ENCODE measurements around the gene KCTD16. TPM values are rescaled to one million over a fixed set of nuclear protein-coding genes. Genes with fewer than 3 reads are reported as not detected.

Gene KCTD16
- total and polyA plus RNA-seq, 4 donors = 0.13 to 3.3 (median 2.7) TPM; not detected in 1

DNA sequence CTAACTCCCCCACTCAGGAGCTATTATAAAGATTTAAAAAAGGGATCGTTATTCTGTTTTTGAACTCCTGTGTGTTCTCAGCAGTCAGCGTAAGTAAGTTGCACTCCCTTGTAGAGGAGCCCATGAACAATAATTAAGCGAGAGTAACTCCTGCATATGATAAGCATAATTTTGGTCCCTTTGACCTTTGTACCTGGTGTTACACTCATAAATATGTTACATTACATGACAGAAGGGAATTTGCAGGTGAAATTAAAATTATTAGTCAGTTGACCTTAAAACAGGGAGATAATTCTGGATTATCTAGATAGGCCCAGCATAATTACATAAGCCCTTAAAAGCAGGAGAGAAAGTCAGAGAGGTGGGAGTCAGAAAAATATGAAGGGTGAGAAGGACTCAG is 197.3 kb downstream of the KCTD16 start:
- Histone ChIP-seq H3K27ac (ENCODE audit: low read depth in 1 of 2, low read length in 2 of 2) (no peak overlapping the region), H3K9me3 (ENCODE audit: control insufficient read depth, low read length) (peaks cover 1% of the 10 kb centered on the region), H3K4me3 (ENCODE audit: low read length in 2 of 2) (no peak overlapping the region), H3K4me1 (ENCODE audit: control insufficient read depth in 1 of 2, insufficient read depth in 2 of 2, low read length in 2 of 2) (peaks cover 0 to 2% of the 10 kb centered on the region in 2 donors), H3K27me3 (ENCODE audit: control insufficient read depth in 1 of 2, insufficient read depth in 2 of 2, low read length in 1 of 2) (no peaks in the 10 kb centered on the region), H3K36me3 (ENCODE audit: control insufficient read depth in 1 of 2, insufficient read depth in 2 of 2, low read length in 1 of 2) (no peaks in the 10 kb centered on the region)
- DNase-seq (no peak), ATAC-seq (ENCODE audit: low FRiP score) (no peak)
- WGBS, 2 donors = 78 to 96% methylated on average over 3 of the region's 3 CpGs
- intact Hi-C loops (cut with DNase I) = no loop called here

DNA sequence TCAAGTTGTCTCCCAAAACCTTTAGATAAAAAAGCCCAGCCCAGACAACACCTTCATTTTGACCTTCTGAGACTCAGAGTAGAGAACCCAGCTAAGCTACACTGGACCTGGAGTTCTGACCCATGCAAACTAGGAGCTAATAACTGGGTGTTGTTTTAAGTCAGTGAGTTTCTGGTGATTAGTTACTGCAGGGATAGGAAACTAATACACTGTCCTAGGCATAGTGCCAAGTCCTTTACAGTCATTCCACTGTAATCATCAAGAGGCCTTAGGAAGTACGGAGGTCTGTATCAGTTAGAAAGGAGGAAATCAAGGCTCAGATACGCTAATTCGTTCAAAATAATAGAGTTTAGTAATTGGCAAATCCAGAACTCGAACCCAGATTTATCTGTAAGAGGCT is 197.9 kb downstream of the KCTD16 start:
- Histone ChIP-seq H3K4me3 (ENCODE audit: low read length in 2 of 2) (no peak overlapping the region), H3K36me3 (ENCODE audit: control insufficient read depth in 1 of 2, insufficient read depth in 2 of 2, low read length in 1 of 2) (no peaks in the 10 kb centered on the region), H3K27me3 (ENCODE audit: control insufficient read depth in 1 of 2, insufficient read depth in 2 of 2, low read length in 1 of 2) (no peaks in the 10 kb centered on the region), H3K9me3 (ENCODE audit: control insufficient read depth, low read length) (peaks cover 1% of the 10 kb centered on the region), H3K27ac (ENCODE audit: low read depth in 1 of 2, low read length in 2 of 2) (no peak overlapping the region), H3K4me1 (ENCODE audit: control insufficient read depth in 1 of 2, insufficient read depth in 2 of 2, low read length in 2 of 2) (peaks cover 0 to 2% of the 10 kb centered on the region in 2 donors)
- DNase-seq (no peak), ATAC-seq (ENCODE audit: low FRiP score) (no peak)
- WGBS, 2 donors = 87 to 91% methylated on average over 4 of the region's 4 CpGs
- intact Hi-C loops (cut with DNase I) = no loop called here

DNA sequence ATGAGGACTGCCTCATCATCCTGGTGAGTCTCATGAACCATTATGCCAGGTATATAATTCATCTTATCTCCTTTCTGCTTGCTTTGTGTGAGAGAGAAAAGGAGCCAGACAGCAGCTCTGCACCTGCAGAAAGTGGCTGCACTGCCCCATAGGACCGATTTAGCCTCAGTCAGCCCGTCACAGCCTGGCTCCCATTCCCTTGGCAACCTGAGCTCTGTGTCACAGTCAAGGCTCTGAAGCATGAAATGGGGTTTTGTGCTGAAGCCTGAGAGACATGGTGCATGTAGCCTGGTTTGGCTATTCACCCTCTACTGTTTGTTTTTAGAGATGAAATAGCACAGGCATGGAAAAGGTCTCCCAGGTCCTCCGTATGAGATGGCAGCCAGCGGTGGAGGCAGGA is 198.3 kb downstream of the KCTD16 start:
- DNase-seq (no peak), ATAC-seq (ENCODE audit: low FRiP score) (no peak)
- Histone ChIP-seq H3K27me3 (ENCODE audit: control insufficient read depth in 1 of 2, insufficient read depth in 2 of 2, low read length in 1 of 2) (no peaks in the 10 kb centered on the region), H3K4me3 (ENCODE audit: low read length in 2 of 2) (no peak overlapping the region), H3K4me1 (ENCODE audit: control insufficient read depth in 1 of 2, insufficient read depth in 2 of 2, low read length in 2 of 2) (peaks cover 0 to 2% of the 10 kb centered on the region in 2 donors), H3K36me3 (ENCODE audit: control insufficient read depth in 1 of 2, insufficient read depth in 2 of 2, low read length in 1 of 2) (no peaks in the 10 kb centered on the region), H3K27ac (ENCODE audit: low read depth in 1 of 2, low read length in 2 of 2) (no peak overlapping the region), H3K9me3 (ENCODE audit: control insufficient read depth, low read length) (peaks cover 1% of the 10 kb centered on the region)
- intact Hi-C loops (cut with DNase I) = no loop called here
- 53 to 57% methylated on average over 4 of the region's 4 CpGs for WGBS, 2 donors

DNA sequence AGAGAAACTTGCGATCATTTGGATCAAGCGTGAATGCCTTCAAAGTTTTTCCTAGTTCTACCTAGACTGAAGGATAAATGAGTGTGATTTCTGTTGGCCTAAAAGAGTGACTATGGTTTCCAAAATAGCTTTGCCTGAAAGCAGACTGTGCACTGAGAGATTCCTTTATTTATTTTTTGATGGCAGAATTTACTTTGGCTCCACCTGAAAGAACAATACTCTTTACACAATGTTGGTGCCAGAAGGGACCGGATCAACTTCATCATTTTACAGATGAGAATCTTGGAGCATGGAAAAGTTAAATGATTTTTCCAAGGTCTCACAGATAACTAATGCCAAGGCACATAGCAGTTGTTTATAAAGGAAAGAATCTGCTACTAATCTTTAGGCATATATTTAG is 199.6 kb downstream of the KCTD16 start:
- H3K9me3 ChIP-seq (ENCODE audit: control insufficient read depth, low read length) = peaks cover 1% of the 10 kb centered on the region
- ATAC-seq (ENCODE audit: low FRiP score) = no peak
- no peaks in the 10 kb centered on the region for H3K27me3 ChIP-seq (ENCODE audit: control insufficient read depth in 1 of 2, insufficient read depth in 2 of 2, low read length in 1 of 2)
- H3K27ac ChIP-seq (ENCODE audit: low read depth in 1 of 2, low read length in 2 of 2) = no peak overlapping the region
- H3K4me1 ChIP-seq (ENCODE audit: control insufficient read depth in 1 of 2, insufficient read depth in 2 of 2, low read length in 2 of 2) = peaks cover 0 to 2% of the 10 kb centered on the region in 2 donors
- intact Hi-C loops (cut with DNase I) = no loop called here
- H3K4me3 ChIP-seq (ENCODE audit: low read length in 2 of 2) = no peak overlapping the region
- no peaks in the 10 kb centered on the region for H3K36me3 ChIP-seq (ENCODE audit: control insufficient read depth in 1 of 2, insufficient read depth in 2 of 2, low read length in 1 of 2)
- WGBS, 2 donors = 7 to 14% methylated on average over 3 of the region's 3 CpGs
- no peak for DNase-seq

DNA sequence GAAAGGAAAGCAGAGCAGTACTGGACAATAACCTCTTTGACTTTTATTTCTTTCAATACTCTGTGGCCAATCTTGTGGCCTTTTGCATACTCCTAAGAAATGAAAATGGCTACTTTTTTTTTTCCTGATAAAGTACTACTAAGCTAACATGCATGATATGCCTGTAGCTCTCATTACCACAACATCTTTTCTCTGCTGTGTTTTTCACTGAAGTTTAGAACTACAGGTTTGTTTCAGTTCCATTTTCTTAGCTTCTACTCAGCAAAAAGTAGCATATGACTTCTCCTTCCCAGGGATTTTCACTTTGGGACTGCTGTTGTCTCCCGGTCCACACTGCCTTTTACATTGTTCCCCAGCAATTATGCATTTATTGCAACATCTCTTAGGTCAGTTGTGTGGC is 204.0 kb downstream of the KCTD16 start:
- no peaks in the 10 kb centered on the region for H3K9me3 ChIP-seq (ENCODE audit: control insufficient read depth, low read length)
- no peak for DNase-seq
- intact Hi-C loops (cut with DNase I) = no loop called here
- no peaks in the 10 kb centered on the region for H3K27me3 ChIP-seq (ENCODE audit: control insufficient read depth in 1 of 2, insufficient read depth in 2 of 2, low read length in 1 of 2)
- no peak for ATAC-seq (ENCODE audit: low FRiP score)
- no peaks in the 10 kb centered on the region for H3K4me1 ChIP-seq (ENCODE audit: control insufficient read depth in 1 of 2, insufficient read depth in 2 of 2, low read length in 2 of 2)
- WGBS, 2 donors = 92% methylated on average over 1 of the region's 1 CpG
- H3K36me3 ChIP-seq (ENCODE audit: control insufficient read depth in 1 of 2, insufficient read depth in 2 of 2, low read length in 1 of 2) = no peaks in the 10 kb centered on the region
- H3K27ac ChIP-seq (ENCODE audit: low read depth in 1 of 2, low read length in 2 of 2) = no peak overlapping the region
- H3K4me3 ChIP-seq (ENCODE audit: low read length in 2 of 2) = no peak overlapping the region

DNA sequence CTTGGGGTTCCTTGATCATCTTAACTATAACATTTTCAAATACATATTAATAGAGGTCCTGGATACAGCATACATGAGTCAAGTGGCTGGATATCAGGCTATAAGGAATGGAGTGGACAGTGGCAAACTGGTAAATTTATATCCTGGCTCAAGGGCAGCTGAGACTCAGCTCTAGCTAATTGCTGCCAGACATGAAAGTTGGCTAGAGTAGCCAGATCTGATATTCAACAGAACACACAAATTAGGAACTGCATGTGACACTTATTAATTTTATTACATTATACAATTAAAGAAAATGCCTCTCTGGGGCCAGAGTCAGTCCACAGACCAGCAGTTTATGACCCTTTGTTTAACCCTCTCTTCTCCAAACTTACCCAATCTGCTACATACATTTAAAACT is 206.5 kb downstream of the KCTD16 start:
- Histone ChIP-seq H3K4me1 (ENCODE audit: control insufficient read depth in 1 of 2, insufficient read depth in 2 of 2, low read length in 2 of 2) (no peaks in the 10 kb centered on the region), H3K36me3 (ENCODE audit: control insufficient read depth in 1 of 2, insufficient read depth in 2 of 2, low read length in 1 of 2) (no peaks in the 10 kb centered on the region)
- no peak for ATAC-seq (ENCODE audit: low FRiP score)

DNA sequence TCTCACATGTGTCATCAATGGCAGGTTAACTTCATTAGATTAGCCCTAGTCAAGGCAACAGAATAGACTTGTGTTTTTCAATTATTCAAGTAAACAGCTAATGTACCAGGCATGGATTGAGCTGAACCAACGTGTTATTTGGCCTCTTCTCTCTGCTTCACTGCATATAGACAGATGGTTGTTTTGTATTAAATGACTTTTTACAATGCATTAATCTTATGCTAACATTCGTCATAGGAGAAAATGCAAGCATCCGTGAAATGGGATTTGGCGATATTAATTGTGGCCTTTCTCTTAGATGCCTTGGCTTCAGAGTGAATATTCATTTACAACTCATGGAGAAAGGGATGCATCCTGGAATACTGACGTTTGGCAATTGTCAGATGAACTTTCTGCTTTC is 208.0 kb downstream of the KCTD16 start:
- ATAC-seq (ENCODE audit: low FRiP score) (no peak), DNase-seq (no peak)
- no peak overlapping the region for H3K27ac ChIP-seq (ENCODE audit: low read depth in 1 of 2, low read length in 2 of 2)
- no peaks in the 10 kb centered on the region for H3K36me3 ChIP-seq (ENCODE audit: control insufficient read depth in 1 of 2, insufficient read depth in 2 of 2, low read length in 1 of 2)
- no peaks in the 10 kb centered on the region for H3K9me3 ChIP-seq (ENCODE audit: control insufficient read depth, low read length)
- no peak overlapping the region for H3K4me3 ChIP-seq (ENCODE audit: low read length in 2 of 2)
- WGBS, 2 donors = 83 to 90% methylated on average over 5 of the region's 5 CpGs
- intact Hi-C loops (cut with DNase I) = no loop called here
- H3K27me3 ChIP-seq (ENCODE audit: control insufficient read depth in 1 of 2, insufficient read depth in 2 of 2, low read length in 1 of 2) = no peaks in the 10 kb centered on the region
- H3K4me1 ChIP-seq (ENCODE audit: control insufficient read depth in 1 of 2, insufficient read depth in 2 of 2, low read length in 2 of 2) = no peaks in the 10 kb centered on the region

More for the DNA sequence above, 206.5 kb downstream of the KCTD16 start:
- Histone ChIP-seq H3K27ac (ENCODE audit: low read depth in 1 of 2, low read length in 2 of 2) (no peak overlapping the region), H3K9me3 (ENCODE audit: control insufficient read depth, low read length) (no peaks in the 10 kb centered on the region), H3K27me3 (ENCODE audit: control insufficient read depth in 1 of 2, insufficient read depth in 2 of 2, low read length in 1 of 2) (no peaks in the 10 kb centered on the region), H3K4me3 (ENCODE audit: low read length in 2 of 2) (no peak overlapping the region)
- intact Hi-C loops (cut with DNase I) = no loop called here
- DNase-seq = no peak

DNA sequence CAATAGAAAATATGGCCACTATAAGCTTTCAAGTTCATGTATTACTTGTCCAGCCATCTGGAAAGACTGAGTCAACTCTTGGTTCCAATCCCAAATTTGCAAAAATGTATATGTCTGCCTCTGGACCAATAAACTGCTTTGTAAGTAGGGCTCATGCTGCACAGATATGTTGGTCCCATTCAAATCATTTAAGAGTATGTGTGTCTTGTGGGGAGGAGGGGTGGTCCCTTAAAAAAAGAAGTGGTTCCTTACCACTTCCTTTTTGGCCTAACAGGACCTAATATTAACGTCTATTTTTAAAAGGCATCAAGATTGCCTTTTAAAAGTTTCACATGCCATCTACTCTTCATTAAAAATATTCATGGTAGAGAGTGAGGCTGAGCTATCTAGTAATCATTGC is 214.9 kb downstream of the KCTD16 start:
- DNase-seq (no peak), ATAC-seq (ENCODE audit: low FRiP score) (no peak)
- H3K4me1 ChIP-seq (ENCODE audit: control insufficient read depth in 1 of 2, insufficient read depth in 2 of 2, low read length in 2 of 2) = no peaks in the 10 kb centered on the region
- 41 to 42% methylated on average over 1 of the region's 1 CpG for WGBS, 2 donors
- no peaks in the 10 kb centered on the region for H3K27me3 ChIP-seq (ENCODE audit: control insufficient read depth in 1 of 2, insufficient read depth in 2 of 2, low read length in 1 of 2)
- no peaks in the 10 kb centered on the region for H3K9me3 ChIP-seq (ENCODE audit: control insufficient read depth, low read length)
- intact Hi-C loops (cut with DNase I) = no loop called here
- no peaks in the 10 kb centered on the region for H3K36me3 ChIP-seq (ENCODE audit: control insufficient read depth in 1 of 2, insufficient read depth in 2 of 2, low read length in 1 of 2)
- H3K27ac ChIP-seq (ENCODE audit: low read depth in 1 of 2, low read length in 2 of 2) = no peak overlapping the region
- H3K4me3 ChIP-seq (ENCODE audit: low read length in 2 of 2) = no peak overlapping the region

DNA sequence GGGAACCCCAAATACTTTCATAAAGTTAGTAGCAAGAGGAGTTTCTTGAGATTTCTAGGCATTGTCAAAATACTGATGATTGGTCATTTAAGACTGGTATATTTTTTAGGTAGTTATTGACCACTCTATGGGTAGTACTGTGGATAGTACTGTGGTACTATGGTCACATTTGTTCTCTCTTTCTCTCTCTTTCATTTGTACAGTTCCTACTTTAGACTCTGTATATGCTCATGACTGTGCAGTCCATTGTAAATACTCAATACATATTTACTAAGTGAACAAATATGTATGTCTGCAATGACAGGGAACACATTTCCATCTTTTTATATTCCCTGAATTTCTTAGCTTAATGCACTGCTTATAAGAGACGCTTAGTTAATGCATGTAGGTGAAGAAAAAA is 215.6 kb downstream of the KCTD16 start:
- DNase-seq (no peak), ATAC-seq (ENCODE audit: low FRiP score) (no peak)
- Histone ChIP-seq H3K36me3 (ENCODE audit: control insufficient read depth in 1 of 2, insufficient read depth in 2 of 2, low read length in 1 of 2) (no peaks in the 10 kb centered on the region), H3K27me3 (ENCODE audit: control insufficient read depth in 1 of 2, insufficient read depth in 2 of 2, low read length in 1 of 2) (no peaks in the 10 kb centered on the region), H3K4me3 (ENCODE audit: low read length in 2 of 2) (no peak overlapping the region), H3K27ac (ENCODE audit: low read depth in 1 of 2, low read length in 2 of 2) (no peak overlapping the region), H3K4me1 (ENCODE audit: control insufficient read depth in 1 of 2, insufficient read depth in 2 of 2, low read length in 2 of 2) (no peaks in the 10 kb centered on the region), H3K9me3 (ENCODE audit: control insufficient read depth, low read length) (no peaks in the 10 kb centered on the region)
- WGBS, 2 donors = 31 to 83% methylated on average over 1 of the region's 1 CpG
- intact Hi-C loops (cut with DNase I) = no loop called here
